ACHN (cell line): ENCODE measurements around the gene NGEF.
"Not testable (repeated sequence)": the region's sequence is repeated elsewhere in the genome, so short reads cannot be mapped to it uniquely, and the experiment has no call there.

Experiments used
- DNase-seq: peaks from one replicate; pipeline ENCODE4 v3.0.0-alpha.2; 2015
- in situ Hi-C: cut with HindIII; loops from 2 replicates; pipeline ENCODE4 v1.10.0; 2017; ENCODE audit warnings: low sequenced_read_pairs, low pct_ligation_motif_present, low pct_unique_long_range_greater_than_20kb

The NGEF gene

GRCh38 chr2:233013027-233013461, at the start of gene NGEF:
Gene NGEF, minus strand, starts transcription at chr2:233013256. Its CDS starts 38,366 bp downstream, at chr2:232974890.
- in situ Hi-C loops, result no loop called here
- DNase-seq, result no peak

- in situ Hi-C loops, result no loop called here
- DNase-seq, result no peak
Observed at GRCh38 chr2:233062451-233062850, 49.4 kb upstream of the NGEF start.

GRCh38 chr2:233061591-233062450, 48.8 kb upstream of the NGEF start:
- no peak for DNase-seq
- in situ Hi-C loops, result no loop called here

GRCh38 chr2:233060980-233061590, 48.0 kb upstream of the NGEF start:
- in situ Hi-C loops, result no loop called here
- DNase-seq, result no peak

GRCh38 chr2:233060501-233060979, 47.5 kb upstream of the NGEF start:
- in situ Hi-C loops, result no loop called here
- no peak for DNase-seq

- DNase-seq, result no peak
Observed at GRCh38 chr2:233059797-233060500, 46.9 kb upstream of the NGEF start, which contains the start of gene INPP5D. Gene INPP5D, plus strand, starts transcription at chr2:233060342. Its CDS starts 137 bp downstream, at chr2:233060479.

GRCh38 chr2:233059547-233059796, 46.4 kb upstream of the NGEF start:
- in situ Hi-C loops, result no loop called here
- no peak for DNase-seq

More at GRCh38 chr2:233059797-233060500, 46.9 kb upstream of the NGEF start, which contains the start of gene INPP5D:
- in situ Hi-C loops, result no loop called here

GRCh38 chr2:233058717-233059546, 45.9 kb upstream of the NGEF start:
- no peak for DNase-seq
- in situ Hi-C loops, result no loop called here

GRCh38 chr2:233056961-233057605, 44.0 kb upstream of the NGEF start:
- in situ Hi-C loops, result no loop called here
- DNase-seq, result no peak

GRCh38 chr2:233055362-233055761, 42.3 kb upstream of the NGEF start:
- DNase-seq, result no peak
- in situ Hi-C loops, result no loop called here

- in situ Hi-C loops, result no loop called here
- peak; percentile 60 for DNase-seq
Observed at GRCh38 chr2:233053928-233054784, 41.1 kb upstream of the NGEF start.

GRCh38 chr2:233052517-233052916, 39.5 kb upstream of the NGEF start:
- DNase-seq, in situ Hi-C loops: not testable (repeated sequence)

GRCh38 chr2:233051241-233052149, 38.4 kb upstream of the NGEF start:
- no peak for DNase-seq
- in situ Hi-C loops, result no loop called here

GRCh38 chr2:233049194-233049761, 36.2 kb upstream of the NGEF start:
- DNase-seq, result no peak
- in situ Hi-C loops, result no loop called here

GRCh38 chr2:233048569-233049193, 35.6 kb upstream of the NGEF start:
- no peak for DNase-seq
- in situ Hi-C loops, result no loop called here

GRCh38 chr2:233047667-233048066, 34.6 kb upstream of the NGEF start:
- in situ Hi-C loops, result no loop called here
- no peak for DNase-seq
